AML-193 (cell line): Measurements from ENCODE around the gene ASL.
"Not testable (repeated sequence)": the region's sequence is repeated elsewhere in the genome, so short reads cannot be mapped to it uniquely, and the experiment has no call there.

Source experiments
- DNase-seq, 2 experiments: peaks; one replicate each; lab custom pipeline; 2025; lab: John Stamatoyannopoulos, UW

ASL gene

GRCh38 chr7:66076462-66077329, 1.1 kb downstream of the ASL start:
- peak; percentile 37 to 53 for DNase-seq

- no peak for DNase-seq
These were observed 2.4 kb downstream of the ASL start for GRCh38 chr7:66078067-66078466.

GRCh38 chr7:66082083-66082482, 6.5 kb downstream of the ASL start:
- no peak for DNase-seq

GRCh38 chr7:66082886-66083415, 7.3 kb downstream of the ASL start:
- DNase-seq: no peak

GRCh38 chr7:66083677-66084076, 8.1 kb downstream of the ASL start:
- DNase-seq: no peak

- DNase-seq: no peak
These were observed 13.5 kb downstream of the ASL start for GRCh38 chr7:66088861-66089838.

GRCh38 chr7:66092654-66093053, 17.0 kb downstream of the ASL start:
- DNase-seq: no peak

- no peak for DNase-seq
These were observed 19.4 kb downstream of the ASL start for GRCh38 chr7:66095010-66095409.

- no peak for DNase-seq
These were observed 23.6 kb downstream of the ASL start for GRCh38 chr7:66099232-66099550.

GRCh38 chr7:66099551-66100407, 24.2 kb downstream of the ASL start:
- DNase-seq: peak; percentile 79 to 86

GRCh38 chr7:66100408-66101050, 24.9 kb downstream of the ASL start:
- DNase-seq: no peak

- DNase-seq: not testable (repeated sequence)
These were observed 26.5 kb downstream of the ASL start for GRCh38 chr7:66102168-66102567.

- DNase-seq: peak; percentile 17 to 25
These were observed 28.4 kb downstream of the ASL start for GRCh38 chr7:66103994-66104393.

GRCh38 chr7:66105263-66105748, 29.7 kb downstream of the ASL start:
- no peak for DNase-seq

- not testable (repeated sequence) for DNase-seq
These were observed 32.8 kb downstream of the ASL start for GRCh38 chr7:66108410-66108809.

GRCh38 chr7:66110856-66111255, 35.2 kb downstream of the ASL start:
- DNase-seq: no peak

- DNase-seq: peak; percentile 49 to 54
These were observed 39.4 kb downstream of the ASL start, which contains the start of gene CRCP for GRCh38 chr7:66114743-66115649. CRCP (plus strand) TSS chr7:66114847; CDS start chr7:66114963, 116 bp downstream.

GRCh38 chr7:66116680-66117420, 41.2 kb downstream of the ASL start:
- not testable (repeated sequence) for DNase-seq

GRCh38 chr7:66118603-66119002, 43.0 kb downstream of the ASL start:
- no peak for DNase-seq
